Vagina (tissue), 2 donors: ENCODE results near the gene MPV17. TPM values are rescaled to one million over a fixed set of nuclear protein-coding genes. Genes with fewer than 3 reads are reported as not detected.
"Not testable (repeated sequence)": the region's sequence is repeated elsewhere in the genome, so short reads cannot be mapped to it uniquely, and the experiment has no call there.

Experiments
- DNase-seq, 2 donors: peaks; one replicate each; pipeline ENCODE4 v3.0.0-alpha.2; 2017; ENCODE audit errors: extremely low spot score in 2 of 2
- H3K27ac ChIP-seq: fragments of 200-600 bp; sonication (generic); one replicate; pipeline ENCODE4 v1.5.1; 2019
- H3K27me3 ChIP-seq: fragments of 200-600 bp; sonication (generic); one replicate; pipeline ENCODE4 v1.5.1; 2019
- H3K36me3 ChIP-seq, 2 donors: fragments of 200-600 bp; sonication (generic); one replicate each; pipeline ENCODE4 v1.5.1; 2017 to 2019
- H3K4me1 ChIP-seq: fragments of 200-600 bp; sonication (generic); one replicate; pipeline ENCODE4 v1.5.1; 2019
- H3K4me3 ChIP-seq, 2 donors: fragments of 200-600 bp; sonication (generic); 1 replicate in 1 of 2; 2 replicates in 1 of 2; pipeline ENCODE4 v1.5.1; 2016 to 2019
- H3K9me3 ChIP-seq: fragments of 200-600 bp; sonication (generic); one replicate; pipeline ENCODE4 v1.5.1; 2019
- POLR2A ChIP-seq, 2 donors: fragments of 450-650 bp; IDR thresholded peaks; one replicate each; pipeline ENCODE4 v1.6.1; 2017; ENCODE audit warnings: antibody characterized with exemption in 2 of 2, mild to moderate bottlenecking in 2 of 2, moderate library complexity in 2 of 2
- POLR2AphosphoS5 ChIP-seq, 2 donors: sonication (generic); formaldehyde crosslinking; IDR thresholded peaks; one replicate each; pipeline ENCODE4 v1.9.0; 2017; ENCODE audit warnings: antibody characterized with exemption in 2 of 2, mild to moderate bottlenecking in 2 of 2, low read depth in 1 of 2; ENCODE audit not compliant: insufficient read depth in 1 of 2
- intact Hi-C: fragments of 100-400 bp; cut with DNase I; formaldehyde crosslinking; loops from one replicate; pipeline ENCODE4 v1.15.1; 2023
- total RNA-seq: library from RNA; depleted of rRNA; stranded (reverse); fragments of >200 nt; gene quantifications from one replicate; pipeline ENCODE4 v1.2.3, GENCODE V29; 2016
- TF ChIP-seq, protein P1 (sequence below), 3 experiments: fragments of 450-650 bp in 2 of 3; fragments of 200-600 bp in 1 of 3; sonication (generic) in 1 of 3; IDR thresholded peaks; one replicate each; pipeline ENCODE4 v1.5.1; 2017 to 2019; ENCODE audit warnings: antibody characterized with exemption in 3 of 3, mild to moderate bottlenecking in 2 of 3, moderate library complexity in 2 of 3

The MPV17 gene
- total RNA-seq, 1 donor from 2014 or later: 55.7 TPM

DNA sequence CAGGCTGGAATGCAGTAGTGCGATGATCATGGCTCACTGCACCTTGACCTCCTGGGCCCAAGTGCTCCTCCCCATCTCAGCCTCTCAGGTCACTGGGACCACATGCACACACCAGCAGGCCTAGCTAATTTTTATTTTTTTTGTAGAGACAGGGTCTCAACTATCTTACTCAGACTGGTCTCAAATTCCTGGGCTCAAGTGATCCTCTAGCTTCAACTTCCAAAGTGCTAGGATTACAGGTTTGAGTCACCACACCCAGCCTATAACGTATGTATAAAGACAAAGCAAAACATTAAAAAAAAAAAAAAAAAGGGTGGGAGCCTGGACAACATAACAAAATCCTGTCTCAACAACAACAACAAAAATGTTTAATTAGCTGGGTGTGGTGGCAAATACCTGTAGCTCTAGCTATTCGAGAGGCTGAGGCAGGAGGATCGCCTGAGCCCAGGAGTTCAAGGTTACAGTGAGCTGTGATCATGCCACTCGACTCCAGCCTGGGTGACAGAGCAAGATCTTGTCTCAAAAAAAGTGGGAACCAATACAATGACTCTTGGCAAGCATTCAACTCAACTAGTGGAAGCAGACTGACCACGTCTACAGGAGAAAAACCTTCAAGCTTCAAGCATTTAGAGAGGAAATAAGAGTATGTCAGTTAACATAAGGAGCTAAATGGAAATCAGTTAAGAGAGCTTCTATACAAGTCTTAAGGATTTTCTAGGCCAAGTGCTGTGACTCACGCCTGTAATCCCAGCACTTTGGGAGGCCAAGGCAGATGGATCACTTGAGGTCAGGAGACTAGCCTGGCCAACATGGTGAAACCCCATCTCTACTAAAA is 31.1 kb upstream of the MPV17 start:
- Histone ChIP-seq H3K4me3 (no peak overlapping the region), H3K9me3 (no peaks in the 10 kb centered on the region), H3K27me3 (no peaks in the 10 kb centered on the region), H3K36me3 (no peaks in the 10 kb centered on the region), H3K27ac (no peak overlapping the region), H3K4me1 (peaks cover 45% of the 10 kb centered on the region)
- intact Hi-C loops: no loop called here
- no peak for TF ChIP-seq POLR2AphosphoS5 (IDR thresholded peaks at IDR 0.05; ENCODE audit: insufficient read depth in 1 of 2, low read depth in 1 of 2)
- TF ChIP-seq, protein P1, sequence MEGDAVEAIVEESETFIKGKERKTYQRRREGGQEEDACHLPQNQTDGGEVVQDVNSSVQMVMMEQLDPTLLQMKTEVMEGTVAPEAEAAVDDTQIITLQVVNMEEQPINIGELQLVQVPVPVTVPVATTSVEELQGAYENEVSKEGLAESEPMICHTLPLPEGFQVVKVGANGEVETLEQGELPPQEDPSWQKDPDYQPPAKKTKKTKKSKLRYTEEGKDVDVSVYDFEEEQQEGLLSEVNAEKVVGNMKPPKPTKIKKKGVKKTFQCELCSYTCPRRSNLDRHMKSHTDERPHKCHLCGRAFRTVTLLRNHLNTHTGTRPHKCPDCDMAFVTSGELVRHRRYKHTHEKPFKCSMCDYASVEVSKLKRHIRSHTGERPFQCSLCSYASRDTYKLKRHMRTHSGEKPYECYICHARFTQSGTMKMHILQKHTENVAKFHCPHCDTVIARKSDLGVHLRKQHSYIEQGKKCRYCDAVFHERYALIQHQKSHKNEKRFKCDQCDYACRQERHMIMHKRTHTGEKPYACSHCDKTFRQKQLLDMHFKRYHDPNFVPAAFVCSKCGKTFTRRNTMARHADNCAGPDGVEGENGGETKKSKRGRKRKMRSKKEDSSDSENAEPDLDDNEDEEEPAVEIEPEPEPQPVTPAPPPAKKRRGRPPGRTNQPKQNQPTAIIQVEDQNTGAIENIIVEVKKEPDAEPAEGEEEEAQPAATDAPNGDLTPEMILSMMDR (IDR thresholded peaks at IDR 0.05): no peak
- TF ChIP-seq POLR2A (IDR thresholded peaks at IDR 0.05): no peak
- DNase-seq: no peak

- H3K4me1 ChIP-seq: peaks cover 43% of the 10 kb centered on the region
- H3K36me3 ChIP-seq, DNase-seq, H3K27ac ChIP-seq, intact Hi-C loops, H3K27me3 ChIP-seq, H3K4me3 ChIP-seq, H3K9me3 ChIP-seq: not testable (repeated sequence)
These were observed 30.5 kb upstream of the MPV17 start for GRCh38 chr2:27353386-27353761.

DNA sequence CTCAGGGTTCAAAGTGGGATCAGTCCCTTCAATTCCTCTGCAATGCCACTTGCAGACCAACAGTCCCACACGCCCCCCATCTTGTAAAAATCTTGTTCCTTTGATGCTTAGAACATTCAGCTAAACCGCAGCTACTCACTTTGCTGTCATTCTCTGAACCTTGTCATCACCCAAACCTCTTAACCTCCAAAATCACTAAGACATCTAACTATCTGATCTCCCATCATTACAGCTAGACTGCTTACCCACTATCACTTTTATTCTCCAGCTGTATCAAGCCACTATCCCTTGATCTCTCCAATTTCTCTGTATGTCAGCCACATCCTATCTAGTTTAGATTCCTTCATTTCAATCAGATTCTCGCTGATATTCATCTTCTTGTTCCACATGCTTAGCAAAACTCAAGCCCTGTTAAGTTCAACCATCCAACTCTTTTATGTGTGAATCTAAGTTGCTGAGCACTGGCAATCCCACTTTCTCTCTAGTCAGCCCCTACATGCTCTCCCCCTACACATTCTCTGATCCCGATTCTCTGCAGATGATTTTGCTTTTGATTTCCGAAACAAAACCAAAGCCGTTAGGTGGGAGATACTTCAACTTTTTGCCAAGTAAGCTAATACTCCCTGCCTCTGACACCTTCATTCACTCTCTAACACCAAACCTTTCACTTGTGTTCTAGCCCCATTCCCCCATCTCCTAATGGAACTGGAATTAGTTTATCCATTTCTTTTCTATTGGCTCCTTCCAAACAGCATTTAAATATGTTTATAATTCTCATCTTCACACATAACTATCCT is 29.1 kb upstream of the MPV17 start:
- Histone ChIP-seq H3K27ac (no peak overlapping the region), H3K4me1 (peaks cover 30% of the 10 kb centered on the region), H3K36me3 (no peaks in the 10 kb centered on the region), H3K27me3 (no peaks in the 10 kb centered on the region), H3K9me3 (no peaks in the 10 kb centered on the region), H3K4me3 (no peak overlapping the region)
- TF ChIP-seq, protein P1 (IDR thresholded peaks at IDR 0.05): no peak
- TF ChIP-seq POLR2A (IDR thresholded peaks at IDR 0.05) (no peak), POLR2AphosphoS5 (IDR thresholded peaks at IDR 0.05; ENCODE audit: insufficient read depth in 1 of 2, low read depth in 1 of 2) (no peak)
- intact Hi-C loops: no loop called here
- no peak for DNase-seq

DNA sequence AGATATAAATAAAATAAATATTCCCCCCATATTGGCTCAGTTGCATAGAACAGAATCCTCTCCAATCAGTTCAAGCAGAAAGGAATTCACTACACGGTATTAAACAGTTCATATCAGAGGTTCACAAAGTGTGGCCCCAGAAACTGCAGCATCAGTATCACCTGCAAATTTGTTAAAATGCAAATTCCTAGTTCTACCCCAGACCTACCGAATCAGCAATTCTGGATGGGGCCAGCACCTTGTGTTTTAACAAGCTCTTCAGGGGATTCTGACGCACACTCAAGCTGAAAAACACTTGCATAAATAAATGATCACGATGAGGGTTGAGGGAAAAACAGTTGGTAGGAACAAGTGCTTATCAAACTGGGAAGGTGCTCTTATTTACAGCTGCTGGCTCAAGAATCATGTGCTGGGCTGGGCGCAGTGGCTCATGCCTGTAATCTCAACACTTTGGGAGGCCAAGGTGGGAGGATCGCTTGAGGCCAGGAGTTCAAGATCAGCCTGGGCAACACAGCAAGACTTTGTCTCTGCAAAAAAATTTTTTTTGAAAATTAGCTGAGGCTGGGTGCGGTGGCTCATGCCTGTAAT is 27.3 kb upstream of the MPV17 start:
- no peak for DNase-seq
- Histone ChIP-seq H3K36me3 (no peaks in the 10 kb centered on the region), H3K27ac (no peak overlapping the region), H3K27me3 (no peaks in the 10 kb centered on the region), H3K4me1 (peaks cover 25% of the 10 kb centered on the region), H3K4me3 (no peak overlapping the region), H3K9me3 (no peaks in the 10 kb centered on the region)
- intact Hi-C loops: no loop called here
- TF ChIP-seq, protein P1 (IDR thresholded peaks at IDR 0.05): no peak
- TF ChIP-seq POLR2AphosphoS5 (IDR thresholded peaks at IDR 0.05; ENCODE audit: insufficient read depth in 1 of 2, low read depth in 1 of 2) (no peak), POLR2A (IDR thresholded peaks at IDR 0.05) (no peak)

GRCh38 chr2:27347641-27348040 is 24.7 kb upstream of the MPV17 start:
- no peaks in the 10 kb centered on the region for H3K9me3 ChIP-seq
- TF ChIP-seq POLR2A (IDR thresholded peaks at IDR 0.05) (no peak), POLR2AphosphoS5 (IDR thresholded peaks at IDR 0.05; ENCODE audit: insufficient read depth in 1 of 2, low read depth in 1 of 2) (no peak)
- TF ChIP-seq, protein P1 (IDR thresholded peaks at IDR 0.05): no peak
- H3K27me3 ChIP-seq: no peaks in the 10 kb centered on the region
- intact Hi-C loops: no loop called here
- H3K36me3 ChIP-seq: peaks cover 0 to 4% of the 10 kb centered on the region in 2 donors
- no peak overlapping the region for H3K27ac ChIP-seq
- H3K4me1 ChIP-seq: peaks cover 4% of the 10 kb centered on the region
- H3K4me3 ChIP-seq: no peak overlapping the region
- no peak for DNase-seq
